ENCODE measurements around the gene CHN2. TPM values are rescaled to one million over a fixed set of nuclear protein-coding genes. Genes with fewer than 3 reads are reported as not detected.

CHN2 gene
- polyA plus RNA-seq, 1 of the 3 experiments (the other 2 are of a cell fraction): 0.02 TPM

DNA sequence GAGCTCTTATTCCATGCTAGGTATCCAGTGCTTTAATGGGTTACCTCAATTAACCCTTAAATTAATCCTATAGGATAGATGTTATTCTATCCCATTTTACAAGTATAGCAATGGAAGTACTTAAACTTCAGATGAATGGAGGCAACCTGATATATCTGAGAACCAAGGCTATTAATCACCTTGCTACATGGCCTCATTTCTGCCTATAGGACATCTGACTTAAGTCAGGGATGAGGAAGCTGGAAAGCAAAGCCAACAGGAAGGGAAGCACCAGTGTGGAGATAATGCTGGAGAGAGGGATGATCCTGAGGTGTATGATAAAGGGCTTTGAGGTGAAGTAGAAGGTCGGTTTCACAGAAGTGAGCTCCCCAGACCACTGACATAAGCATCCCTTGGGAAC is 132.3 kb downstream of the CHN2 start:
- H3K9me3 ChIP-seq: no peaks in the 10 kb centered on the region
- WGBS (ENCODE audit: low lambda C conversion rate): 35% methylated on average over 1 of the region's 1 CpG
- H3K9ac ChIP-seq: no peak overlapping the region
- no peaks in the 10 kb centered on the region for H3F3A ChIP-seq (replicated peaks; ENCODE audit: insufficient read depth)
- H3K27ac ChIP-seq (ENCODE audit: low read depth in 2 of 2, low read length in 1 of 2): no peak overlapping the region
- H3K4me2 ChIP-seq: no peak overlapping the region
- no peaks in the 10 kb centered on the region for H4K20me1 ChIP-seq (ENCODE audit: insufficient read depth)
- H3K4me3 ChIP-seq (ENCODE audit: low read depth in 2 of 2, low read length in 1 of 2): no peak overlapping the region
- POLR2A ChIA-PET: no interaction called here
- H3K36me3 ChIP-seq (replicated peaks in 1 of 2; ENCODE audit: control insufficient read depth in 1 of 2, insufficient read depth in 2 of 2, low read length in 1 of 2): no peaks in the 10 kb centered on the region
- CTCF ChIA-PET: interaction anchor here (0.9 to 2.7 kb wide), 8 partner anchors 10 to 220 kb away, joined by 3 to 7 read pairs (median 4); no protein-coding TSS in a partner anchor
- H2AFZ ChIP-seq (ENCODE audit: low read depth): no peak overlapping the region
- no peaks in the 10 kb centered on the region for H3K9me2 ChIP-seq
- no peaks in the 10 kb centered on the region for H3K27me3 ChIP-seq (ENCODE audit: insufficient read depth)
- no peaks in the 10 kb centered on the region for H3K79me2 ChIP-seq (ENCODE audit: insufficient read depth)
- H3K4me1 ChIP-seq (ENCODE audit: control insufficient read depth in 1 of 2, insufficient read depth in 2 of 2, low read depth in 1 of 2, low read length in 1 of 2): peaks cover 3 to 6% of the 10 kb centered on the region in 2 experiments; a peak in 3 of 4 replicates
- TF ChIP-seq RAD21 (IDR thresholded peaks at IDR 0.05; ENCODE audit: low read length) (no peak), FOXJ3 (CRISPR knock-in tag; IDR thresholded peaks at IDR 0.05) (no peak), MXI1 (IDR thresholded peaks at IDR 0.05; ENCODE audit: low read depth, low read length) (no peak), SMC3 (IDR thresholded peaks at IDR 0.05; ENCODE audit: low read depth, low read length) (no peak), GATA2 (CRISPR knock-in tag; IDR thresholded peaks at IDR 0.05) (no peak), TEAD4 (IDR thresholded peaks at IDR 0.05; ENCODE audit: borderline replicate concordance, insufficient read depth) (no peak), YY1 (IDR thresholded peaks at IDR 0.05; ENCODE audit: low read depth) (no peak), ZBTB33 (IDR thresholded peaks at IDR 0.05; ENCODE audit: borderline replicate concordance, low read depth) (no peak), RFX5 (IDR thresholded peaks at IDR 0.05; ENCODE audit: low read length) (no peak), EP300 (IDR thresholded peaks at IDR 0.05; ENCODE audit: borderline replicate concordance in 1 of 2, low read depth in 1 of 2, low read length in 1 of 2) (no peak), JUND (IDR thresholded peaks at IDR 0.05) (no peak), MAX (IDR thresholded peaks at IDR 0.05; ENCODE audit: low read depth) (no peak), RXRA (IDR thresholded peaks at IDR 0.05; ENCODE audit: borderline replicate concordance, low read depth) (no peak), POLR2AphosphoS5 (IDR thresholded peaks at IDR 0.05; ENCODE audit: low read depth, low read length) (no peak), CHD2 (IDR thresholded peaks at IDR 0.05; ENCODE audit: low read length, partially characterized antibody) (no peak), FOXM1 (IDR thresholded peaks at IDR 0.05; ENCODE audit: low read depth) (no peak), ELF1 (IDR thresholded peaks at IDR 0.05) (no peak), NFIC (IDR thresholded peaks at IDR 0.05; ENCODE audit: borderline replicate concordance) (no peak), FOSL2 (IDR thresholded peaks at IDR 0.05; ENCODE audit: borderline replicate concordance, low read depth) (no peak), TCF12 (IDR thresholded peaks at IDR 0.05) (no peak)
- no peak for DNase-seq
